MM.1S (cell line): ENCODE measurements around the gene TMEM117.

Experiments used
- DNase-seq: peaks from one replicate; pipeline ENCODE4 v3.0.0-alpha.2; 2015
- H2AFZ ChIP-seq: fragments of 300-600 bp; sonication (generic); 2 replicates; pipeline ENCODE4 v1.6.0; 2016; ENCODE audit warnings: antibody characterized with exemption, low read length
- H3F3A ChIP-seq: fragments of 300-600 bp; sonication (generic); 2 replicates; pipeline ENCODE4 v1.6.1; 2016; ENCODE audit warnings: mild to moderate bottlenecking, antibody characterized with exemption, low read length, moderate library complexity, mixed read lengths; ENCODE audit not compliant: insufficient read depth
- H3K27ac ChIP-seq: fragments of 300-600 bp; sonication (generic); 2 replicates; pipeline ENCODE4 v1.5.1; 2016; ENCODE audit warnings: mild to moderate bottlenecking, low read length
- H3K27me3 ChIP-seq: fragments of 300-600 bp; sonication (generic); replicated peaks from 2 replicates; pipeline ENCODE4 v1.6.0; 2016; ENCODE audit warnings: low read length; ENCODE audit not compliant: insufficient read depth
- H3K36me3 ChIP-seq: fragments of 300-600 bp; sonication (generic); replicated peaks from 2 replicates; pipeline ENCODE4 v1.6.1; 2016; ENCODE audit warnings: mild to moderate bottlenecking, low read length, mixed read lengths; ENCODE audit not compliant: insufficient read depth
- H3K4me1 ChIP-seq: fragments of 300-600 bp; sonication (generic); 2 replicates; pipeline ENCODE4 v1.6.1; 2016; ENCODE audit warnings: low read length, mixed read lengths
- H3K4me2 ChIP-seq: fragments of 300-600 bp; sonication (generic); 2 replicates; pipeline ENCODE4 v1.6.0; 2016; ENCODE audit warnings: low read depth, low read length
- H3K4me3 ChIP-seq: fragments of 300-600 bp; sonication (generic); 2 replicates; pipeline ENCODE4 v1.5.1; 2016; ENCODE audit warnings: low read length, mixed read lengths
- H3K79me2 ChIP-seq: fragments of 300-600 bp; sonication (generic); 2 replicates; pipeline ENCODE4 v1.6.1; 2016; ENCODE audit warnings: mixed run types, low read length, mixed read lengths
- H3K9ac ChIP-seq: fragments of 300-600 bp; sonication (generic); 2 replicates; pipeline ENCODE4 v1.6.1; 2016; ENCODE audit warnings: low read length, mixed read lengths
- H3K9me2 ChIP-seq: fragments of 300-600 bp; sonication (generic); replicated peaks from 2 replicates; pipeline ENCODE4 v1.6.1; 2016; ENCODE audit warnings: mild to moderate bottlenecking, low read length, mixed read lengths; ENCODE audit not compliant: insufficient read depth
- H3K9me3 ChIP-seq: fragments of 300-600 bp; sonication (generic); replicated peaks from 2 replicates; pipeline ENCODE4 v1.6.1; 2016; ENCODE audit warnings: mild to moderate bottlenecking, low read length, mixed read lengths; ENCODE audit not compliant: insufficient read depth
- H4K20me1 ChIP-seq: fragments of 300-600 bp; sonication (generic); 2 replicates; pipeline ENCODE4 v1.6.1; 2016; ENCODE audit warnings: mild to moderate bottlenecking, low read length, moderate library complexity, mixed read lengths; ENCODE audit not compliant: insufficient read depth
- CTCF ChIP-seq: fragments of 300-600 bp; sonication (generic); IDR thresholded peaks from 2 replicates; pipeline ENCODE4 v1.5.1; 2016; ENCODE audit warnings: antibody characterized with exemption, low read length, mixed read lengths
- EZH2 ChIP-seq: fragments of 300-600 bp; sonication (generic); optimal IDR thresholded peaks from 2 replicates; pipeline ENCODE3; 2017; ENCODE audit warnings: low read depth, mild to moderate bottlenecking, antibody characterized with exemption, low read length, mixed read lengths
- EZH2phosphoT487 ChIP-seq: fragments of 300-600 bp; sonication (generic); IDR thresholded peaks from 2 replicates; pipeline ENCODE4 v1.6.1; 2018; ENCODE audit warnings: antibody characterized with exemption, low read length

Gene TMEM117

GRCh38 chr12:43884683-43885410, 49.0 kb downstream of the TMEM117 start:
- DNase-seq, result no peak
- no peaks in the 10 kb centered on the region for H4K20me1 ChIP-seq
- no peak overlapping the region for H3K4me2 ChIP-seq
- H3K4me1 ChIP-seq, result no peaks in the 10 kb centered on the region
- H3K4me3 ChIP-seq, result no peak overlapping the region
- no peaks in the 10 kb centered on the region for H3K9me3 ChIP-seq
- H3K27ac ChIP-seq, result no peak overlapping the region
- no peak overlapping the region for H3K9ac ChIP-seq
- no peak overlapping the region for H2AFZ ChIP-seq
- H3F3A ChIP-seq, result no peaks in the 10 kb centered on the region
- no peaks in the 10 kb centered on the region for H3K36me3 ChIP-seq
- no peaks in the 10 kb centered on the region for H3K27me3 ChIP-seq
- H3K9me2 ChIP-seq, result no peaks in the 10 kb centered on the region
- TF ChIP-seq EZH2phosphoT487 (no peak), EZH2 (no peak), CTCF (no peak)
- H3K79me2 ChIP-seq, result no peaks in the 10 kb centered on the region

GRCh38 chr12:43887397-43887796, 51.5 kb downstream of the TMEM117 start:
- Histone ChIP-seq H3K4me2 (no peak overlapping the region), H3K9me2 (no peaks in the 10 kb centered on the region), H3K4me1 (no peaks in the 10 kb centered on the region), H3K27me3 (no peaks in the 10 kb centered on the region), H2AFZ (no peak overlapping the region), H3K9me3 (no peaks in the 10 kb centered on the region), H3F3A (no peaks in the 10 kb centered on the region), H3K27ac (no peak overlapping the region), H3K79me2 (no peaks in the 10 kb centered on the region), H4K20me1 (no peaks in the 10 kb centered on the region), H3K9ac (no peak overlapping the region), H3K4me3 (no peak overlapping the region), H3K36me3 (no peaks in the 10 kb centered on the region)
- TF ChIP-seq CTCF (no peak), EZH2 (no peak), EZH2phosphoT487 (no peak)
- no peak for DNase-seq

- DNase-seq, result no peak
These were observed 56.1 kb downstream of the TMEM117 start for GRCh38 chr12:43891856-43892574.

More at GRCh38 chr12:43891856-43892574, 56.1 kb downstream of the TMEM117 start:
- Histone ChIP-seq H3K9me2 (no peaks in the 10 kb centered on the region), H3K27me3 (no peaks in the 10 kb centered on the region), H3K4me3 (no peak overlapping the region), H3F3A (no peaks in the 10 kb centered on the region), H3K79me2 (no peaks in the 10 kb centered on the region), H3K27ac (no peak overlapping the region), H3K9ac (no peak overlapping the region), H3K4me2 (no peak overlapping the region), H3K9me3 (no peaks in the 10 kb centered on the region), H4K20me1 (no peaks in the 10 kb centered on the region), H2AFZ (no peak overlapping the region), H3K4me1 (no peaks in the 10 kb centered on the region), H3K36me3 (no peaks in the 10 kb centered on the region)
- TF ChIP-seq EZH2phosphoT487, result no peak
- no peak for TF ChIP-seq CTCF
- TF ChIP-seq EZH2, result no peak
